ENCODE results near the gene SPATS1.
A peak's percentile ranks its signal among the peaks of the same experiment; 100 is the strongest.

DNA sequence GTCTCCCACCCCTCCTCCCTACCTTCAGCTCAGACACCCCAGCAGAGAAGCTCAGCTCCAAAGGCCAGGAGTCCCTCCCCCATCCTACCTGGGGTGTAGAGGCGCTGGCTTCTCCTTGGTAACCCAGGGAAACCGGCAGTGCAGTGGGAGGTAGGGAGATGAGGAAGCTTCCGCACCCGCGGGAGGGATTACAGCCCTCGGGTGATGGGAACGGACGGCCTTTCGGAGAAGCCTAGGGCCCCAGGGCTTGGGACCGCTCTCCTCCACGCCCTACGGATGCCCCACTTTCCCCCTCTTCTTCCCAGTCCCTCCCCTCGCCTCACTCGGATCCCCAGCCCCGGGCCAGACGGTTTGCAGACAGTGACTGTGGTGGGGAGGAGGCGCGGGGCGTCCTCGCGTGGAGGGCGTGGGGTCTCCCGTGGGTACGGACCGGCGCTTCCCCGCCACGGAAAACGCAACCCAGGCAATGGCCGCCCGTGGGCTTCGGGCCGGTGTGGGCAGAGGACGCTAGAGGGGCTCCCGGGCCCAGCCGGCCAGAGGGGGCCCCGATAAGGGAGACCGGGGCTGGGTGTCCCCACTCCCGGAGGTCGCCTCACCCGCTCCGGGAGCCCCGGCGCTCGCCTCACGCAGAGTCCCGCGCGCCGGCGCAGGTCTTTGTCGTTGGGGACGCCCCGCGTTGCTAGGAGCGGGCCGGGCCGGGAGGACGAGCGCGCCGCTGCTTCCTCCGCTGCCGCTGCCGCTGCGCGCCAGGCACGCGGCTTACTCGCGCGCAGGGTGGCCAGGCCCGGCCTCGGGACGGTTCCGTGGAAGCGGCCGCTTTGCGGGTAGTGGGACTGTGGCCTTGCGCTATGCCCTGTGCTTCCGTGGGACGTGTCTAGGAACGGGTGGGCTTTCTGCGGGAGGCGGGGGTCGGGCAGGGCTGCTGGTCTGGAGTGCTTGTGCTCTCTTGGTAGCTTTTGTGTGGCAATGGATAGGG lies 45.1 kb upstream of the SPATS1 start:
- TF ChIP-seq BHLHE40 (IDR thresholded peaks at IDR 0.05; ENCODE audit: low read depth, low read length) = no peak
- 0 out of 2 replicates have a peak, but pooled peaks have one; percentile 19 for TF ChIP-seq POLR2A (IDR thresholded peaks at IDR 0.05; ENCODE audit: low read length)
- TF ChIP-seq ZNF302 (CRISPR knock-in tag; IDR thresholded peaks at IDR 0.05) = no peak
- TF ChIP-seq JUN (IDR thresholded peaks at IDR 0.05) = no peak; a peak in 1 of 5 replicates
